Chondrocyte (in vitro differentiated cells): ENCODE measurements around the gene OTOGL. TPM values are rescaled to one million over a fixed set of nuclear protein-coding genes. Genes with fewer than 3 reads are reported as not detected.

ENCODE experiments used
- DNase-seq: peaks from one replicate; pipeline ENCODE4 v3.0.0; 2021; ENCODE audit warnings: mixed read lengths, low spot score
- H3K27ac Mint-ChIP-seq: one replicate; pipeline ENCODE4 v1.8.0; 2021; ENCODE audit warnings: mild to moderate bottlenecking, moderate library complexity, mixed read lengths; ENCODE audit not compliant: unreplicated experiment
- H3K27me3 Mint-ChIP-seq: 2 replicates; pipeline ENCODE4 v1.8.0; 2021; ENCODE audit warnings: low read depth, mixed read lengths
- H3K36me3 Mint-ChIP-seq: 2 replicates; pipeline ENCODE4 v1.8.0; 2021; ENCODE audit warnings: low read depth, mixed read lengths
- H3K4me1 Mint-ChIP-seq: 2 replicates; pipeline ENCODE4 v1.8.0; 2021; ENCODE audit warnings: low read depth, mild to moderate bottlenecking, mixed read lengths
- H3K4me3 Mint-ChIP-seq: one replicate; pipeline ENCODE4 v1.8.0; 2021; ENCODE audit warnings: mild to moderate bottlenecking, moderate library complexity, mixed read lengths; ENCODE audit not compliant: unreplicated experiment
- H3K9me3 Mint-ChIP-seq: 2 replicates; pipeline ENCODE4 v1.8.0; 2021; ENCODE audit warnings: low read depth, mixed read lengths
- CTCF ChIP-seq: fragments of 200-600 bp; sonication (generic); IDR thresholded peaks from 2 replicates; pipeline ENCODE4 v1.5.0; 2021; ENCODE audit warnings: antibody characterized with exemption, mild to moderate bottlenecking, moderate library complexity
- total RNA-seq: library from RNA; stranded (reverse); gene quantifications from 3 replicates; pipeline ENCODE4 v1.2.1, GENCODE V29; 2021

OTOGL gene
- total RNA-seq, 1 donor from 2014 or later, result 0.25 TPM

- peaks cover 3% of the 10 kb centered on the region for H3K4me1 Mint-ChIP-seq
- no peaks in the 10 kb centered on the region for H3K27me3 Mint-ChIP-seq
- H3K36me3 Mint-ChIP-seq, result no peaks in the 10 kb centered on the region
These were observed 160.9 kb downstream of the OTOGL start for GRCh38 chr12:80260269-80260668.

DNA sequence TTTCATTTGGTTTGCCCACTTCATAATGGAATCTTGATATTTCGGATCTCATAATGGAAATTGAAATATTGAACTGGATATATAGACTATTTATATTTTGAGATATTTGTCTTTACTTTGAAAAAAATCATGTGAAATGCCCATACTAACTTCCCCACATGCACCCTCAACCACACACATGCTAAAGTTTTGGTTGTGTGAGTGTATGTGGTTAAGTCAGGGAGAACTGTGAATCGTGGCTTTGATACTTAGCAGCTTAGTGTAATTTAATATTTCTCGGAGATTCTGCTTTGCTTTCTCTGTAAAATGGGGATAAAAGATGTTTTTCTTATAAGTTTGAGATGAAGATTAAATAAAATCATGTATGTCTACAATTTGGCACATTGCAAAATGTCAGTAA, 162.1 kb downstream of the OTOGL start:
- Mint-ChIP-seq H3K4me1 (peaks cover 3% of the 10 kb centered on the region), H3K4me3 (no peak overlapping the region), H3K9me3 (no peaks in the 10 kb centered on the region), H3K27ac (no peak overlapping the region), H3K36me3 (no peaks in the 10 kb centered on the region), H3K27me3 (no peaks in the 10 kb centered on the region)
- no peak for DNase-seq
- no peak for TF ChIP-seq CTCF

More at GRCh38 chr12:80260269-80260668, 160.9 kb downstream of the OTOGL start:
- no peak overlapping the region for H3K4me3 Mint-ChIP-seq
- TF ChIP-seq CTCF, result no peak
- no peaks in the 10 kb centered on the region for H3K9me3 Mint-ChIP-seq
- DNase-seq, result no peak
- no peak overlapping the region for H3K27ac Mint-ChIP-seq

GRCh38 chr12:80262346-80262745, 163.0 kb downstream of the OTOGL start:
- no peak overlapping the region for H3K27ac Mint-ChIP-seq
- no peaks in the 10 kb centered on the region for H3K27me3 Mint-ChIP-seq
- peaks cover 3% of the 10 kb centered on the region for H3K4me1 Mint-ChIP-seq
- H3K36me3 Mint-ChIP-seq, result no peaks in the 10 kb centered on the region
- no peaks in the 10 kb centered on the region for H3K9me3 Mint-ChIP-seq
- H3K4me3 Mint-ChIP-seq, result no peak overlapping the region
- no peak for DNase-seq
- no peak for TF ChIP-seq CTCF

DNA sequence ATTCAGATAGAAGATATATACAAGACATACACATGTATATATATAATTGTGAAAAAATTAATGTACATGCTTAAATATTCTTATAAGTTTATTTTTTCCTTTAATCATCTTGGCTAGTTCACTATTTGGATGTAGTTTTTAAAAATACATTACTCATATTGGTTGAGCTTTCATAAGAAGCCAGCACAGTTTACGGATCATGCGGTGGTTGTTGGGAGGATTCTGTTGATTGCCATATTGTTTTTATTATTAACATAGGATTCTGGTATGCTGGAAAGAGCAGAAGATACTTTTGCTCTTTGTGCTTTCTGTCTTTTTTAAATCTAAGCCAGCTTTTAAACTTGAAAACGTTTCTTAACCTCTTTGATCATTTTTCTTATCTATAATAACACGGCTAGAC, 163.4 kb downstream of the OTOGL start:
- no peak for DNase-seq
- TF ChIP-seq CTCF, result no peak
- H3K36me3 Mint-ChIP-seq, result no peaks in the 10 kb centered on the region
- H3K4me1 Mint-ChIP-seq, result peaks cover 3% of the 10 kb centered on the region
- no peak overlapping the region for H3K27ac Mint-ChIP-seq
- no peaks in the 10 kb centered on the region for H3K9me3 Mint-ChIP-seq
- no peaks in the 10 kb centered on the region for H3K27me3 Mint-ChIP-seq
- no peak overlapping the region for H3K4me3 Mint-ChIP-seq

- H3K4me3 Mint-ChIP-seq, result no peak overlapping the region
- peaks cover 14% of the 10 kb centered on the region for H3K4me1 Mint-ChIP-seq
- H3K36me3 Mint-ChIP-seq, result no peaks in the 10 kb centered on the region
- H3K9me3 Mint-ChIP-seq, result no peaks in the 10 kb centered on the region
- H3K27me3 Mint-ChIP-seq, result no peaks in the 10 kb centered on the region
- no peak for DNase-seq
- TF ChIP-seq CTCF, result no peak
- no peak overlapping the region for H3K27ac Mint-ChIP-seq
These were observed 165.0 kb downstream of the OTOGL start for GRCh38 chr12:80264386-80264785.
